ENCODE data around the gene SLC7A6. TPM values are rescaled to one million over a fixed set of nuclear protein-coding genes. Genes with fewer than 3 reads are reported as not detected.

The SLC7A6 gene
- total and polyA plus RNA-seq, 2 of the 13 experiments (the other 11 are each of a cell fraction or from before 2014, with no cell fraction given): 35.8 to 70.8 TPM

DNA sequence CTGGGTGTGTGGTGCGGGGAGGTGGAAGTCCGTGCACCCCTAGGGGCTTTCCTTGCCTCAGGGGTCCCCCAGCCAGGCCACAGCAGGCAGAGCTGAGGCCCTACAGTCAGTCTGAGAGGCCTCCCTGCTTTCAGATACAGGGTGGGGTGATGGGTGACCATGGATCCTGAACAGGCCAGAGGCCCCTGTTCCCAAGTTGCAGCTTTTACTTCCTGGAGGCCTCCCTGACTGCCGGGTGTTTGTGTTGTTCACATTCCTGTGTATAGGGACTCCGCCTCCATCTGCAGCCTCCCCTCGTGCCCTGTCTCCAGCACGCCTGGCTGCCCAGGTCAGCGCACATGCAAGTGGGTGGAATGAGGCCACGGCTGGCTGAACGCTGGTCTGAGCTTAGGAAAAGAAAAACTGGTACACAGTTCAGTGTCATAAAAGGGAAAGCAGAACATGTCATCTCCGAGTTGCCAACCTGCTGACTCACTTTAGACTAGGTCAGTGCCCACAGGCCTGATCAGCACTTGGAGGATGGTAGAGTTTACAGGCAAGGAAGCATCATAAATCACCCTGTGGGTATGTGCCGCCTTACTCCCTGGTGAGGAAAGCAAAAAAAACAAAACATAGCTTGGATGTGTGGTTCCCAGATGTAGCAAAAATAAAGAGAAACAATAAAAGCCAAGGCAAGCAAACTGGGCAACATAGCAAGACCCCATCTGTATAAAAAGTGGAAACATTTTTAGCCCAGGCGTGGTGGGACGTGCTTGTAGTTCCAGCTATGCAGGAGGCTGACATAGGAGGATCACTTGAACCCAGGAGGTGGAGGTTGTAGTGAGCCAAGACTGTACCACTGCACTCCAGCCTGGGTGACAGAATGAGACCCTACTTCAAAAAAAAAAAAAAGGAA is 6.2 kb upstream of the SLC7A6 start (continued):
- peak; percentile 86 for TF ChIP-seq SOX5 (CRISPR knock-in tag; IDR thresholded peaks at IDR 0.05; ENCODE audit: borderline replicate concordance)
- TF ChIP-seq NFYC (CRISPR knock-in tag; IDR thresholded peaks at IDR 0.05): peak; percentile 47; the same call in 1 of the 2 replicates
- peak; percentile 16 for TF ChIP-seq TBL1XR1 (IDR thresholded peaks at IDR 0.05; ENCODE audit: borderline replicate concordance, low read length, partially characterized antibody)
- no peak for TF ChIP-seq ZKSCAN1 (IDR thresholded peaks at IDR 0.05; ENCODE audit: low read length)
- TF ChIP-seq CCAR2 (optimal IDR thresholded peaks at IDR 0.05; ENCODE audit: low read depth, low read length): no peak
- TF ChIP-seq, protein P1, sequence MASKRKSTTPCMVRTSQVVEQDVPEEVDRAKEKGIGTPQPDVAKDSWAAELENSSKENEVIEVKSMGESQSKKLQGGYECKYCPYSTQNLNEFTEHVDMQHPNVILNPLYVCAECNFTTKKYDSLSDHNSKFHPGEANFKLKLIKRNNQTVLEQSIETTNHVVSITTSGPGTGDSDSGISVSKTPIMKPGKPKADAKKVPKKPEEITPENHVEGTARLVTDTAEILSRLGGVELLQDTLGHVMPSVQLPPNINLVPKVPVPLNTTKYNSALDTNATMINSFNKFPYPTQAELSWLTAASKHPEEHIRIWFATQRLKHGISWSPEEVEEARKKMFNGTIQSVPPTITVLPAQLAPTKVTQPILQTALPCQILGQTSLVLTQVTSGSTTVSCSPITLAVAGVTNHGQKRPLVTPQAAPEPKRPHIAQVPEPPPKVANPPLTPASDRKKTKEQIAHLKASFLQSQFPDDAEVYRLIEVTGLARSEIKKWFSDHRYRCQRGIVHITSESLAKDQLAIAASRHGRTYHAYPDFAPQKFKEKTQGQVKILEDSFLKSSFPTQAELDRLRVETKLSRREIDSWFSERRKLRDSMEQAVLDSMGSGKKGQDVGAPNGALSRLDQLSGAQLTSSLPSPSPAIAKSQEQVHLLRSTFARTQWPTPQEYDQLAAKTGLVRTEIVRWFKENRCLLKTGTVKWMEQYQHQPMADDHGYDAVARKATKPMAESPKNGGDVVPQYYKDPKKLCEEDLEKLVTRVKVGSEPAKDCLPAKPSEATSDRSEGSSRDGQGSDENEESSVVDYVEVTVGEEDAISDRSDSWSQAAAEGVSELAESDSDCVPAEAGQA (IDR thresholded peaks at IDR 0.05; ENCODE audit: low read depth): peak; percentile 65
- TF ChIP-seq, protein P1 (CRISPR knock-in tag; IDR thresholded peaks at IDR 0.05; ENCODE audit: borderline replicate concordance): no peak
- TF ChIP-seq SIX1 (CRISPR knock-in tag; IDR thresholded peaks at IDR 0.05; ENCODE audit: borderline replicate concordance): peak; percentile 10; the same call in 1 of the 2 replicates
- TF ChIP-seq RXRA (CRISPR knock-in tag; IDR thresholded peaks at IDR 0.05): peak; percentile 92
- TF ChIP-seq, protein P2, sequence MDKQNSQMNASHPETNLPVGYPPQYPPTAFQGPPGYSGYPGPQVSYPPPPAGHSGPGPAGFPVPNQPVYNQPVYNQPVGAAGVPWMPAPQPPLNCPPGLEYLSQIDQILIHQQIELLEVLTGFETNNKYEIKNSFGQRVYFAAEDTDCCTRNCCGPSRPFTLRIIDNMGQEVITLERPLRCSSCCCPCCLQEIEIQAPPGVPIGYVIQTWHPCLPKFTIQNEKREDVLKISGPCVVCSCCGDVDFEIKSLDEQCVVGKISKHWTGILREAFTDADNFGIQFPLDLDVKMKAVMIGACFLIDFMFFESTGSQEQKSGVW (CRISPR knock-in tag; IDR thresholded peaks at IDR 0.05; ENCODE audit: borderline replicate concordance): no peak
